ENCODE data around the gene MKKS.

GRCh38 chr20:10467681-10468339 lies 33.8 kb upstream of the MKKS start:
- TF ChIP-seq CTCF (IDR thresholded peaks at IDR 0.05) (no peak), POLR2AphosphoS5 (IDR thresholded peaks at IDR 0.05) (no peak), EP300 (IDR thresholded peaks at IDR 0.05; ENCODE audit: low read depth) (no peak), POLR2A (IDR thresholded peaks at IDR 0.05) (no peak)
